ENCODE measurements around the gene CYBC1.

The CYBC1 gene

GRCh38 chr17:82444284-82444893 is 6.2 kb downstream of the CYBC1 start:
- DNase-seq (ENCODE audit: low spot score), result no peak
- TF ChIP-seq CTCF (IDR thresholded peaks at IDR 0.05; ENCODE audit: borderline replicate concordance, control extremely low read depth, extremely low read depth, insufficient read depth, missing control alignments), result no peak
- in situ Hi-C loops (cut with MboI; ENCODE audit: low sequenced_read_pairs, unreplicated experiment), result no loop called here

GRCh38 chr17:82443465-82444283 is 6.9 kb downstream of the CYBC1 start:
- no peak for DNase-seq (ENCODE audit: low spot score)
- in situ Hi-C loops (cut with MboI; ENCODE audit: low sequenced_read_pairs, unreplicated experiment), result no loop called here
- no peak for TF ChIP-seq CTCF (IDR thresholded peaks at IDR 0.05; ENCODE audit: borderline replicate concordance, control extremely low read depth, extremely low read depth, insufficient read depth, missing control alignments)

- no peak for DNase-seq (ENCODE audit: low spot score)
- TF ChIP-seq CTCF (IDR thresholded peaks at IDR 0.05; ENCODE audit: borderline replicate concordance, control extremely low read depth, extremely low read depth, insufficient read depth, missing control alignments), result no peak
- in situ Hi-C loops (cut with MboI; ENCODE audit: low sequenced_read_pairs, unreplicated experiment), result no loop called here
Measured at GRCh38 chr17:82442643-82443464, 7.7 kb downstream of the CYBC1 start.

GRCh38 chr17:82441691-82442487 is 8.7 kb downstream of the CYBC1 start:
- no peak for DNase-seq (ENCODE audit: low spot score)
- no peak for TF ChIP-seq CTCF (IDR thresholded peaks at IDR 0.05; ENCODE audit: borderline replicate concordance, control extremely low read depth, extremely low read depth, insufficient read depth, missing control alignments)
- in situ Hi-C loops (cut with MboI; ENCODE audit: low sequenced_read_pairs, unreplicated experiment), result no loop called here

- TF ChIP-seq CTCF (IDR thresholded peaks at IDR 0.05; ENCODE audit: borderline replicate concordance, control extremely low read depth, extremely low read depth, insufficient read depth, missing control alignments), result no peak
- no peak for DNase-seq (ENCODE audit: low spot score)
- in situ Hi-C loops (cut with MboI; ENCODE audit: low sequenced_read_pairs, unreplicated experiment), result no loop called here
Measured at GRCh38 chr17:82440991-82441627, 9.4 kb downstream of the CYBC1 start.

Data from GM13976 (cell line).